GM21723 (cell line): ENCODE measurements around the gene NODAL.

ENCODE experiments used
- ATAC-seq: cut with Tn5 transposase; IDR thresholded peaks from one replicate; pipeline ENCODE4 v1.9.1; 2021; ENCODE audit warnings: mild to moderate bottlenecking, moderate library complexity; ENCODE audit not compliant: unreplicated experiment

NODAL gene

DNA sequence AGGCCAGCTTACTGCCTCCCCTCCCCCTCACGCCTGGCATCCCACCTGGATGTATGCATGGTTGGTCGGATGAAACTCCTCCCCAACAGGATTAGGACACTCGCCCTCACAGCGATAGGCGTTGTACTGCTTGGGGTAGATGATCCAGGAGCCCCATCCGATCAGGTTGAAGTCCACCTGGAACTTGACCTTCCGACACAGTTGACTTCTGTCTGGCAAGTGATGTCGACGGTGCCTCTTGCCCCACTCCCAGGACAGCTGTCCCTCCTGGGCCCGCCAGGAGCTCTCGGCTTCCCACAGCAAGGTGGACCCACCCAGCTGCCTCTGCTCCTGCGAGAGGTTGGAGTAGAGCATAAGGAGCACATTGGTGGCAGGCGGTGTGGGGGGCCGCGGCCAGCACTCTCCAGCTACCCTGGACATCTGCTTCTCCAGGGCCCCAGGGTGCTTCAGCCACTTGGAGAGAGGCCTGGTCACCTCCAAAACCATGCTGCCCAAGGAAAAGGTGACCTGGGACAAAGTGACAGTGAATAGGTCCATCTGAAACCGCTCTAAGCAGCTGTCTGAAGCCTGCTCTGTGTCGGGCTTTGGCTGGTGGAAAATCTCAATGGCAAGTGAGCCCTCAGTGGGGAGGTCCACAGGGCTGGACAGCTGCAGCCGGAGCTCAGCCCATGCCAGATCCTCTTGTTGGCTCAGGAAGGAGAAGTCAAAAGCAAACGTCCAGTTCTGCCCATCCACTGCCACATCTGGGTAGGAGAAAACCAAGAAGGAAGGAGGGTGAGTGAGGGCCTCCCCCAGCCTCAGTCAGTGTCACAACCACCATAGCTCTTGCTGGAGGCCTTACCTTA, 6.0 kb downstream of the NODAL start:
- no peak for ATAC-seq

DNA sequence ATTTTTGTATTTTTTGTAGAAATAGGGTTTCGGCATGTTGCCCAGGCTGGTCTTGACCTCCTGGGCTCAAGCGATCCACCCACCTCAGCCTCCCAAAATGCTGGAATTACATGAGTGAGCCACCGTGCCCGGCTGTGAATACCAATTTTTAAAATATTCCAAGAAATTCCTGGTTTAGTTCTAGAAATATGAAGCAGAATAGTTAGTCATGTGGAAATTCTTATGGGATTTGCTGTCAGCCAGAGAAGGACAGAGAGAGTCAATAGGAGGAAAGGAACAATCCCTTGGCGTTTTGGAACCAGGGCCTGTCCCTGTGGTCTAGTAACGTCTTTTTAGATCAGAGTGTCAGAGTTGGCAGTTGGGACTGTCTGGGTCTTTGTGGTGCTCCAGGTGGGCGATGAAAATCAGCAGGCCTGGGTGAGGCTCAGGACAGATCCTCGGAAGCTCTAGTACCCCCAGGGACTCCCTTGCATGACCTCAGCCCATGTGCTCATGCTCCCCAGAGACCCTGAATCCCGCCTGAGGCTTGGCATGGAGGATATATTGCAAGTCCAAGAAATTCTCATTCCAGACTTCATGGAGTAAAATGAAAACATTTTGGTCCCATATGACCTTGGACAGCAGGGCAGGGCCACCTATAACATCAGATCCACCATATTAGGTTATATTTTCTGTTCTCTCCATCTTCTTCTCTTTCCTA, 7.8 kb downstream of the NODAL start:
- no peak for ATAC-seq

DNA sequence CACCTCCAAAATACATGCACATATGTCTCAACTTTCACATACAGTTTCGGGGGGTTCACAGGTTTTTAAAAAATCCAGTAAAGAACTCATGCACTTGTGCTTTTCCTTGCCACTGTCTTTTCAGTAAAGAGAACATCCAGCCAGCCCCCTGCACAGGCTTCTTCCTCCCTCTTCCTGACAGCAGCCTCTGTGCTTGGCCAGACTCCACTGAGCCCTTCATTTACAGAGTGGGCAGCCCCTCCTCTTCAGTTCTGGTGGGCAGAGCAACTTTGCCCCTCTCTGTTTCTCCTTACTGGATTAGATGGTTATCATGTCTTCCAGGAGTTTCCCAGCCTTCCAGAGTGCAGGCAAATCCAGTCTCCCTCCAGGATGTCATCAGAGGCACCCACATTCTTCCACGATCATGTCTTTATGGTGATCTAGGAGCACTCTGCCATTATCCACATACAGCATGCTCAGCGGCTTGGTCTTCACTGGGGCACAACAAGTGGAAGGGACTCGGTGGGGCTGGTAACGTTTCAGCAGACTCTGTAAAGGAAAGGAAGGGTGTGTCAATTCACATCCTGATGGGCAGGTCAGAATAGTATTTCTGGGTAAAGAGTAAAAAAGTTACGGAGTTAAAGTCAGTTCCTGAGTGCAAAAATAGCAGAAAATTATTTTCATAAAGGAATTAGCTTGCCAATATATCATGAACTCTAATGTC, 8.8 kb downstream of the NODAL start:
- ATAC-seq = no peak

DNA sequence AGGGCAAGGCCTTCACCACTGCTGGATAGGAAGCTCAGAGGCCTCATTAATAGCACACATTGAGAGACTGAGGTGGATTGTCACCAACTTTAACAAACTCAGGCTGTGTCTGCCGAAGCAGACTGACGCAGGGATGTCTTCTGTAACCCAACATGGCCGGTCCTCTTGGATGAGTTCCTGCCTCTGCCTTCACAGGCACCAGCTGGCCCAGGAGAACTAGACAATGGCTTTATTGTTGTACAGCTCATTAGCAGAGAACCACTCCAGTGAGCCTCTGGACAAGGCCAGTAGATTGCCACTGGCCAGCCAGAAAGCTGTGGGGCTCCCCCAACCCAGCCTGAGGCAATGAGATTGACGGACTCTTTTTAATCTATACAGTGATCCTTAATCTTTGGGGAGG, 9.4 kb downstream of the NODAL start:
- no peak for ATAC-seq

DNA sequence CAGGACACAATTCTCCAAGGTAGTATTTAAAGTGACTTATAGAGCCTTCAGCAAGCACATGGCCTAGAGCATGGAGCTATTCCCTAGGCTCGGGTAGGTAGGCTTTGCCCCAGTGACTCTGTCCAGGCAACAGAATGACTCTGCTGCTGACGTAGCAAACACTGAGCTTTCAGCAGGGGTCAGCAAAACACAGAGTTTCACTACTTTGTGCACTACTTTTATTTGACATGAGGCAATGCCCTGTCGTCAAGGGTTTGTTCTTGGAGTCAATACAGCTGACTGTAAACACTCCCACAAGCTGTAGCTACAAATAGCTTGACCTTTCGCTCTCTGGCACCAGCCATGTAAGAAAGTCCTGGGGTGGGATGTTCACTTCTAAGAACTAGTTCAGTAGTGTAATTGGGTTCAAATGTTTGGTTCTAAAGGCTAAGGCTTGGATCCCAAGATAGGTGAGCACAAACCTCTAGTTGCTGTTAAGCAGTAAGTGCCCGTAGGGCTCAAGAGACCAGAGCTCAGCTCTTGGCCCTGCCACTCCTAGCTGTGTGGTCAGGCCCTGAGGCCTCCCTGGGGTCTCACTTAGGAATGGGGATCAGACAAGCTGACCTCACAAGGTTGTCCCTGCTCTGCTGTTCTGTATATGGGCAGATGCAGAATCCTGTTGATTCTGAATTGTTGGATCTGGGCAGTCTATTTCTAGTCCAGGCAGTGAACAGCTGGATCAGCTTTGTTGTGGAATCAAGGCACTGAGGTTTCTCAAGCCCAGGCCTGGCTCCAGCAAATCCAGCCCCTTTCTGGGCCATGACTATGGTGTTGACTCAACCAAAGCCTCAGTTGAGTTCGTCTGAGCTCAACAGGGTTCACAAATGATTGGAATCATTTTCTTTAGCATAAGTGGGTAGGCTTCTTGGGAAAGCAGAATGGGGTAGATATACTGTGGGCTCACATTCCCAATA, 10.7 kb downstream of the NODAL start:
- ATAC-seq = no peak

DNA sequence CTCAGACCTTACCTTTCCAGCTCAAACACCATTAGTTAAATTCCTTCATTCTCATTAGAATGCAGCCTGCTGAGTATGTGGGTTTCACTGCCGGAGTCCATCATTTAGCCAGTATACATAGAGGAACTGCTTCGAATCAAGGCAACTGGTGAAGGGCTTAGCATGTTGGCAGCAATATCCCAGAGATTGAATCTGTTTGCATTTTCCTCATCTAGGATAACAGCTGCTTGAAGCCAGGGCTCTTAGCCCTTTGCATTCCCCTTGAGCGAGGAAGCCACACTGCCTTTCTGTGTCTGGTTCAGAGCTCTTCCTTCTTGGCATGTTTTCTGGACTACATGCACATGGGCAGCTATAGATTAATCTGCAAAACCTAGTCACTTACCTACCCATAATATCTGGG, 14.7 kb downstream of the NODAL start:
- ATAC-seq = no peak

DNA sequence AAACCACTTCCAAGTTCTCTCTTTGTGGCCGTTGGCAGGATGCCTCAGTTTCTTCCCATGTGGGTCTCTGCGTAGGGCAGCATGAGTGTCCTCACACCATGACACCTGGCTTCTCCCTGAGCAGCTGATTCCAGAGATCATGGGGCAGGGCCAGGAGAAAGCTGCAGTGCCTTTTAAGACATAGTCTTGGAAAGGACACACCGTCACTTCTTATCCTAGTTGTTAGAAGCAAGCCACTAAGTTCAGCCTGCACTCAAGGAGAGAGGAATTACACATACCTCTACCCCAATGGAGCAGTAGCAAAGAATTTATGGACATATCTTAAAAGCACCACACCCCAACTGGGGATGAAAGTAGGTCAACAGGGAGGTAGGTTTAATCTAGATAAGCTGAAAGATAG, 16.4 kb downstream of the NODAL start:
- ATAC-seq = no peak

DNA sequence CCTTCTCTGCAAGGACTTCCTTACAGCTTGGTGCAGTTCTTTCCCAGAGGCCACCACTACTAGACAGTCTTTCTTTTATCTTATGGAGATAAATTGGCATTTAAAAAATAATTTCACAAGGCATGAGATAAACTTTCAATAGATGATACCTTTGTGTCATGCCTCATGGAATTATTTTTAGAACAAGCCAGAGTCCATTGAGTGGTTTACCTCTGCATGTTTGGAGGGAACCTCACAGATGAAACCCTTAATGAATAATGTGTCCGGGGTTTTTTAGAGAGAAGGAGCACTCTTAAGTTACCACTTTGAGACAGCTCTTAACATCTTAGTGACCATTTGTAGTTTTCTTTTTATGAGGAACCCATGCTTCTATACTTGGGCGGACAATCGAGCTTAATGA, 17.2 kb downstream of the NODAL start:
- no peak for ATAC-seq

DNA sequence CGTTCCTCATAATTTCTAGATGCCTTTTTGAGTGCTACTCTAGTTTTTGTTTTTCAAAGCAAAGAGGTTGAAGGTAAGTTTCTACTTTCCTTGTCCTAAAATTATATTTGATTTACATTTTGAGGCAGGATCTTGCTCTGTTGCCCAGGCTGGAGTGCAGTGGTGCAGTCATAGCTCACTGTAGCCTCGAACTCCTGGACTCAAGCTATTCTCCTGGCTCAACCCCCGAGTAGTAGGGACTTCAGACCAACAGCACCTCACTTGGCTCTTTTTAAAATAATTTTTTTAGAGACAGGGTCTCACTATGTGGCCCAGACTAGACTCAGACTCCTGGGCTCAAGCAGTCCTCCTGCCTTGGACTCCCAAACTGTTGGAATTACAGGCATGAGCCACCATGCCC, 22.8 kb downstream of the NODAL start:
- no peak for ATAC-seq

DNA sequence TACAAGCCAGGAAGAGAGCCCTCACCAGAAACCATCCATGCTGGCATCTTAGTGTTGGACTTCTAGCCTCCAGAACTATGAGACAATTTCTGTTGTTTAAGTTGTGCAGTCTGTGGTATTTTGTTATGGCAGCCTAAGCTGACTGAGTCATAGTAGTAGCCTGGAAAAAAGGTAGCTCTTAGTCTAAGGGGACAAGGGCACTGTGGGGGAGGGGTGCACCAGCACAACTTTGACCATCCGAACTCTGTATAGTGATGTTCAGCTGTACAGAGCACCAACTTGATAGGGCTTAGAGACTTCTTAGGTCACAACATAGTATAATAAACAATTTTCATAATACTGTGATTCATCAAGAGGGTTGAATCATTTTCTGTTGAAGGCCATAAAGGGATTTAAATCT, 23.3 kb downstream of the NODAL start:
- ATAC-seq = no peak

DNA sequence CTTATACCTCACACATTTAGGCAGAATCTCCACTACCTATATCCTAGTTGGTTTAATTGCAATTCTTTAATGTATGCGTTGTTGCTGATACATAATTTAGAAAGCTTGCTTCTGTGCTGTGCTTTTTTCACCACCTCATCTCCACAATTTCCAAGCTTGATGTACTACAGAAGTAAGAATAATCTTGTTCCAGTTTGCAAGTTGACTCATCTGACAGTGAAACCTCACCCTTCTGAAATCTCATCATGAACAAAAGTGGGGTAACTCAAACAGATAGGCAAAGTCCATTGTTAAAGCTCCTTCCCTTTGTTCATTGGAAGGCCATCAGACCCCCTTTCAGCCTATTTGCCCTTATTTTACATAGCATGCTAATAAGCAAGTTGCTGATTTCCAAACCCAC, 23.9 kb downstream of the NODAL start:
- ATAC-seq = no peak

DNA sequence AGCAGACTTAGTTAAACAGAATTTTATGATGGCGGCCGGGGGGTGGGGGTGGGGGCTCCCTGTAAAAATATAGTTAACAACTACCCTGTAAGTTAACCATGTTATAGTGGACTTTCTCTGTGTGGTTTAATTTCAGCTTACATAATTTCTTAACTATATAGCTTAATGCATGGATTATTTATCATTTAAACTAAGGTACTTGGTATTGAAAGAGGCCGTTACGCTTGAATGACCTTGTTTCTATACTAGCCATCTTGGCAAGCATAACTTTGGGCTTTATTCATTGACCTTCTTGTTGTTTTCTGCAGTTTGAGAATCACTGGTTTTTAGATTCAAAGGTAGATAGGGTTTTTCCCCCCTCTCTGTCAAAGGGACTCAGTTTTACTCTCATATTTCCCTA, 29.1 kb downstream of the NODAL start:
- no peak for ATAC-seq

DNA sequence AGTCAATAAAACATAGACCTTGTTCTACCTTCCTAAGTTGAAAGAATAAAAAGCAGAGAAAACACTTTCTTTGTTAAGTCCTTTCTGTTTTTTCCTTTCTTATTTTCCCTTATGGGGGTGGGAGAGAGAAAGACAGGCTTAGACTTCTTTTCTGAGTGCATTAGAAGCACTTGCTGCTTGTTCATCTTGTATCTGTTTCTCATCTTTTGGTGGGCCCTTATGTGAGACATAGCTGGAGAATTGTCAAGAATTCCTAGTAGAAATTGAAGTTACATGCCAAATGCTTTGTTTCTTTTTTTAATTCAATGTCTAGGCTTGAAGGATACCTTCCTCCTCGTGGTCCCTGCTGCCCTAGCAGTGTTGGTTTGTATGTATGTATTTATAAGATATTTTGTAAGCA, 30.9 kb downstream of the NODAL start:
- ATAC-seq = no peak

DNA sequence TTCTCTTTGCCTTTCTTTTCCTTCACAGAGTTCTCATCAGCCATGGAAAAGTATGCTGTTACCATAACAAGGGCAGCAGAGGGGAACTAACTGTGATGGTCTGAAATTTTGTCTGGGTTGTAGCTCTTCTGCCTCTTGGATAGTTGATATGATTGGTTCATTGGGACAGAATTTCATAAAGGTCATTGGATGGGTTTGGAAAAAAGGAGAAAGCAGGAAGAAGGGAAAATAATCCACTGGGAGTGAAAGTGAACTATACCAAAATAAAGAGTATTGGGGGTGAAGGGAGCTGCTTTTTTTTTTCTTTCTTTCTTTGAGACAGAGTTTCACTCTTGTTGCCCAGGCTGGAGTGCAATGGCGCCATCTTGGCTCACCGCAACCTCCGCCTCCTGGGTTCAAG, 31.7 kb downstream of the NODAL start:
- no peak for ATAC-seq

DNA sequence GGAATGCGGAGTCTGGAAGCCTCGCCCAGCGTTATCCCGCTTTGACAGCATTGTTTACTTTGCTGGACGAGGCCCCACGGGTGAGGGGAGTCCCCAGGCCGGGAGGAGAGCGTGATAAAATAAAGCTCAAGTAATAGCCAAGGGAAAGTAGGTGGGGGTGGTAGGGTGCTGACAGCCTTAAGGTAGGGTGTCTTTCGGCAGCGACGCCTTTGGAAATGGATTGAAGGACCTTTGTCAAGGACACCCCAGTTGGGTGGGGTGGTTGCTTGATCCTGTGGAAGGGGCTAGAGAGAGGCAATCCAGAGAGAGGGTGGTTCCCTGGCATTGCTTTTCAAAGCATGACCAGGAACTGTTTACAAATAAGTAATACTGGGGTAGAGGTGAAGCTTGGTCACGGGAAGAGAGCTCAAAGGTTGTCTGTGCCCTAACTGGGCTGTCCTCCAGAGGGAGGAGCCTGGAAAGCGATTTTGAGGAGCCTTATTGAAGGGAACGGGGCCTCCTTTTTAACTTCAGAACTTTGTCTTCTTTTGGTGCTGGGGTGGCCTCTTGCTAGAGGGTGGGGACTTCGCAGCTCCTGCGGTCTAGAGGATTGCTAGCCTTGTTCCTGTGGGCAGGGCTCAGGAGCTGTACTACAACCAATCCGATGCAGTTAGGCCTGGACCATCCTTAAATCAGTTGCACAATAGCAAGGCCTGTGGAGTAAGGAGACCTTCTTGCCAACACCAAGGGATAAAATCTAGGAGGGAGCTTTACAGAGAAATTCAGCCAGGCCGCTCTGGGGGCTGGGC, 36.2 kb downstream of the NODAL start:
- peak; percentile 53 for ATAC-seq

DNA sequence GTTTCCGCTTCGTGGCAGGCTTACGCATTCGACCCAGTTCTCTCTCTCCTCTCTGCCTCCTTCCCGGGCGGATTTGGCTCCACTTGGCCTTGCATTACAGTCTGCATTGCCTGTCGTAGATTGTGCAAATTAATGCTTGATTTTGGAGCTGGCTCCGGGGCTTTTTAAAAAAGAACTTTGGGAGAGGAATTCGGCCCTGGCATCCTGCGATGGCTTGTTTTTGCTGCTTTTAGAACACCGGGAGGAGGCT, 36.8 kb downstream of the NODAL start:
- no peak for ATAC-seq

DNA sequence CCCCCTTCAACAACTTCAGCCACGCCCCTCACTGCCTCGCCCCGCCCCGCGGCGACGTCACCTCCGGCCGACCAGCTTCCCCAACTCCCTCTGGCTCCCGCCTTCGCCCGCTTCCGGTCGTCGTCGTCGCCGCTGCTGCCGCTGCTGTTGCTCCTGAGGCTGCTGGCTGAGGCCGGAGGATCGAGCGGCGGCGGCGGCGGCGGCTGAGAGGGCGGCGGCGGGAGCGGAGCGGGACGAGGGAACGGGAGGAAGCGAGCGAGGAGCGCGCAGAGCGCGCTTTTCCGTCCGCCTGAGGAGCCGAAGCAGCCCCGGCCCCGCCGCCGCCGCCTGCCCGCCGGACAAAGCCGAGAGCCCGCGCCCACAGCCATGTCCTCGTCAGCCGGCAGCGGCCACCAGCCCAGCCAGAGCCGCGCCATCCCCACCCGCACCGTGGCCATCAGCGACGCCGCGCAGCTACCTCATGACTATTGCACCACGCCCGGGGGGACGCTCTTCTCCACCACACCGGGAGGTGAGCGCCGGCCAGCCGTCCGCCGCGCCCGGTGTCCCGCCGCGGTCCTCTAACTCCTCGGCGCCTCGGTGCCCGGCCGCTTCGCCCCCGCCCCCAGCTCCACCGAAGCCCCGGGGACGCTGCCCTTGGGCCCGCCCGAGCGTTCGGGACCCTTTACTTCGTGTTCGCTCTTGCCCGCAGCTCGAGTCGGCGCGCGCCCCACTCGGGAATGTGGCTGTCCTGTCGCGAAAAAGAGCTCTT, 37.3 kb downstream of the NODAL start, which contains the start of gene EIF4EBP2:
Gene EIF4EBP2, plus strand, starts transcription at position 110 of the 751 bp plus-strand sequence. Its CDS starts 257 bp downstream, at position 367.
- ATAC-seq = peak; percentile 85

DNA sequence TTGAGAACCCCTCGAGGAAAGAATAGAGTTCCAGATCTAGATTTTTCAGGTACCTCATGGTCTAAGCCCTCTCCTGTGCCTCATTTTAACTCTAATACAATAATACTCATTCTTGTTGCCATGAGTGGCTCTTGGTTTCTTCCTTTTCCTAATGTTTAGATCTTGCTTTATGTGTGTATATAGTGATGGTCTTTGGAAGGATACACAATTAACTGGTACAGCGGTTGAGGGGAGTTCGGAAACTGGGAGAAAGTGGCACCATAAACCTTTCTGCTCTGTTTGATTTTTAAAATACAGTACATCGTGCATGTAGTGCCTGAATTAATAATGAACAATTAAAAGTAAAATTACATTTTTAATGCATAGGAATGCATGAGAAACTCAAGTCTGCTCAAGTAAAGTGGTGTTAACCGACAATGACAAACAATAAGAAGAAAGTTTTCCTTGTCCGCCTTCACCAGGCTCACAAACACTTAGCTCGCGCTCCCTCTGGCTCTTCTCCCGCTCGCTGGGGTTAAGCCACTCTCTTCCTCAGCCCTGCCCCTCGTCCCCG, 37.9 kb downstream of the NODAL start:
- ATAC-seq = peak; percentile 7

DNA sequence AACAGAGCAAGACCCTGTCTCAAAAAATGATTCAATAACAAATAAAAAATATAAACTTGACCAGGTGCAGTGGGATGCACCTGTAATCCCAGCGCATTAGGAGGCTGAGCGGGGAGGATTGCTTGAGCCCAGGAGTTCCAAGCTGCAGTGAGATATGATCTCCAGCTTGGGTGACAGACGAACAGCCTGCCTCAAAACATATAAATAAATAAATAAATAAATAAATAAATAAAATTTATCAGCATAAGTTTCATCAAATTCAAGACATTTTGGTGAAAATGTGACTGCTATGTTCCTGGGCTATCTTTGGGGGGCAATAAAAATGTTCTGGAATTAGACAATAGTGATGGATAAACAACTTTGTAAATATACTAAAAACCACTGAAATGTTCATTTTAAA, 42.3 kb downstream of the NODAL start:
- no peak for ATAC-seq
